ENCODE results near the gene SEMA4F.

The SEMA4F gene

GRCh38 chr2:74703373-74703772 lies 49.3 kb downstream of the SEMA4F start:
- Mint-ChIP-seq H3K36me3 (ENCODE audit: low read depth) (no peaks in the 10 kb centered on the region), H3K27me3 (ENCODE audit: low read depth, poor library complexity) (peaks cover 20% of the 10 kb centered on the region), H3K4me1 (peaks cover 5% of the 10 kb centered on the region), H3K27ac (no peak overlapping the region), H3K4me3 (no peak overlapping the region), H3K9me3 (no peaks in the 10 kb centered on the region)
- no peak for DNase-seq
- no peak for TF ChIP-seq CTCF (IDR thresholded peaks at IDR 0.05)

GRCh38 chr2:74704216-74704615 lies 50.2 kb downstream of the SEMA4F start:
- peaks cover 5% of the 10 kb centered on the region for H3K4me1 Mint-ChIP-seq
- TF ChIP-seq CTCF (IDR thresholded peaks at IDR 0.05): no peak
- H3K4me3 Mint-ChIP-seq: no peak overlapping the region

GRCh38 chr2:74706741-74707140 lies 52.7 kb downstream of the SEMA4F start:
- TF ChIP-seq CTCF (IDR thresholded peaks at IDR 0.05): no peak
- DNase-seq: no peak
- H3K4me3 Mint-ChIP-seq: no peak overlapping the region

More at GRCh38 chr2:74704216-74704615, 50.2 kb downstream of the SEMA4F start:
- no peak for DNase-seq
- Mint-ChIP-seq H3K27me3 (ENCODE audit: low read depth, poor library complexity) (peaks cover 22% of the 10 kb centered on the region), H3K9me3 (no peaks in the 10 kb centered on the region), H3K27ac (no peak overlapping the region), H3K36me3 (ENCODE audit: low read depth) (no peaks in the 10 kb centered on the region)

GRCh38 chr2:74707837-74708236 lies 53.8 kb downstream of the SEMA4F start:
- DNase-seq: no peak
- Mint-ChIP-seq H3K36me3 (ENCODE audit: low read depth) (no peaks in the 10 kb centered on the region), H3K27ac (no peak overlapping the region), H3K4me1 (no peaks in the 10 kb centered on the region), H3K27me3 (ENCODE audit: low read depth, poor library complexity) (peaks cover 21% of the 10 kb centered on the region), H3K4me3 (no peak overlapping the region), H3K9me3 (no peaks in the 10 kb centered on the region)
- TF ChIP-seq CTCF (IDR thresholded peaks at IDR 0.05): no peak

More at GRCh38 chr2:74706741-74707140, 52.7 kb downstream of the SEMA4F start:
- peaks cover 18% of the 10 kb centered on the region for H3K27me3 Mint-ChIP-seq (ENCODE audit: low read depth, poor library complexity)
- no peaks in the 10 kb centered on the region for H3K9me3 Mint-ChIP-seq
- no peaks in the 10 kb centered on the region for H3K4me1 Mint-ChIP-seq
- no peak overlapping the region for H3K27ac Mint-ChIP-seq
- H3K36me3 Mint-ChIP-seq (ENCODE audit: low read depth): no peaks in the 10 kb centered on the region

- no peaks in the 10 kb centered on the region for H3K36me3 Mint-ChIP-seq (ENCODE audit: low read depth)
- peaks cover 18% of the 10 kb centered on the region for H3K27me3 Mint-ChIP-seq (ENCODE audit: low read depth, poor library complexity)
- H3K4me3 Mint-ChIP-seq: no peak overlapping the region
- no peak for TF ChIP-seq CTCF (IDR thresholded peaks at IDR 0.05)
- no peak for DNase-seq
- H3K4me1 Mint-ChIP-seq: no peaks in the 10 kb centered on the region
- H3K27ac Mint-ChIP-seq: no peak overlapping the region
- H3K9me3 Mint-ChIP-seq: no peaks in the 10 kb centered on the region
These were observed 54.2 kb downstream of the SEMA4F start for GRCh38 chr2:74708296-74708695.

GRCh38 chr2:74708883-74709282 lies 54.8 kb downstream of the SEMA4F start:
- no peak for TF ChIP-seq CTCF (IDR thresholded peaks at IDR 0.05)
- Mint-ChIP-seq H3K4me1 (no peaks in the 10 kb centered on the region), H3K27ac (no peak overlapping the region), H3K27me3 (ENCODE audit: low read depth, poor library complexity) (peaks cover 19% of the 10 kb centered on the region), H3K36me3 (ENCODE audit: low read depth) (no peaks in the 10 kb centered on the region), H3K4me3 (no peak overlapping the region), H3K9me3 (no peaks in the 10 kb centered on the region)
- no peak for DNase-seq
